ENCODE data around the gene OR10G3.

The OR10G3 gene

DNA sequence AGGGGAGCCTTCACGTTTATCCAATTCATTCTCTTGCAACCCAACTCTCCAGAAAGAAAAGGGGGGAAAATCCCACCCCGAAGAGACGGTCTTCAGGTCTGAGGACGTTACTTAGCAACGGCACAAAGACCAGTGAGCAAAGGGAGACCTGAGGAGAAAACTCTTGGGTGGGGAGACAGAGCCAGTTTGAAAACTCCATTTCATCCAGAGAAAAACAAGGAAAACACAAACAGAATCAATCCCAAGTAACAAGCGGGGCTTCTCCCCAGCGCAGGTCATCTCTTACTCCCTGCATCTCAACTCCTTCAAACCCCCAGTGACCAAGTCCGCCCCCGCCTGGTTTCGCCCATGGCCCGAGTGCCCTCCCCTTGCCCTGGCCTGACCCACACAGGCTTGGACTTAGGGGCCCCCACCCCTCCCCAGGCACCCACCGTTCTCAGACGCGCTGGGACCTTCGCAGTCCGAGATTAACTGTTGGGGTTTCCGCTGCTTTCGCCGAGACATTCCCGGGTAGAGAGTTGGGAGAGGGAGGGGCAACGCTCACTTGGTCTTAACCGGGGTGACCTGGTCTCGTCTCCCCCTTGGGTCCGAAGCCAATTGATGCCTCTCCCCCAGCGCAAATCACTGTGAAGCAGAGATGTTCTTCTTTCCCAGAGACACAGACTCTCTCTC lies 43.3 kb downstream of the OR10G3 start:
- no peak for FAIRE-seq
- no peak for DNase-seq (ENCODE audit: extremely low spot score, insufficient read length, low read depth)

DNA sequence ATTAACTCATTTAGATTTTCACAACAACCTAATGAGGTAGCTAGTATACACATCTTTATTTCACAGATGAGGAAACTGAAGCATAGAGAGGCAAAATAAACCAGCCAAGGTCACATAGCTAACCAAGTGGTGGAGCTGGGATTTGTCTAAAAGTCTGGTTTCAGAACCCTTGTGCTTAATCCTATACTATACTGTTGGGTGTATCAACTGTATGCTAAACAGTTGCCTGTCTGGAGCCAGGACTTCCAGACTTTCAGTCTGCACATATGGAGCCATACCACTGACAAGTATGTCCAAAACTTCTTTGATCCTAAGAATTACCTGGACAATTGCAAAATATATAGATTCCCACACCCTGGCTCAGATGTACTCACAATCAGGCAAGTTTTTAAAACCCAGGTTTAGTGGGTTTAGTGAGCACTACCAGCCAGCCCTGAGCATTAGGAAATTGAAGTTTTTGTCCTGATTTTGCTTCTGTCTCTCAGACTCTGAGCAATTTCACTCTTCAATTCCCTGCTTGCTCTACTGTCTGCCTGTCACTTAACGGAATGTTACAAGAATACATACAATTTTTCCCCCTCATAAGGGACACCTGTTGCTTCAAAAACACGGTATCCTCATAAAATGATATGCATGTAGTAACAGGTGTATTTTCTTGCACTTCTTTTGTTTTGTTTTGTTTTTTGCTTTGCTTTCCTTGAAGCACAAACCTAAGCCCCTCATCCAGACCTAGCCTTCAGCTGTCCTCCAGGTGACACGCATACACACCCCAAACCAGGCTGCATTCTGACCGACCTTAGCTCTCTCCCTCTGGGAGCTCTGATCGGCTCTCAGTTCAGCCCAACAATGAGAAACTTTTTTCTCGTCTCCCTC lies 44.1 kb downstream of the OR10G3 start:
- DNase-seq (ENCODE audit: extremely low spot score, insufficient read length, low read depth) (no peak), FAIRE-seq (no peak)

- FAIRE-seq (no peak), DNase-seq (ENCODE audit: extremely low spot score, insufficient read length, low read depth) (no peak)
Measured at GRCh38 chr14:21534576-21534975, 45.3 kb downstream of the OR10G3 start.

GRCh38 chr14:21533294-21533693 lies 46.6 kb downstream of the OR10G3 start:
- no peak for FAIRE-seq

GRCh38 chr14:21529515-21529914 lies 50.4 kb downstream of the OR10G3 start:
- DNase-seq (ENCODE audit: extremely low spot score, insufficient read length, low read depth), result no peak
- no peak for FAIRE-seq

More at GRCh38 chr14:21533294-21533693, 46.6 kb downstream of the OR10G3 start:
- DNase-seq (ENCODE audit: extremely low spot score, insufficient read length, low read depth), result no peak

DNA sequence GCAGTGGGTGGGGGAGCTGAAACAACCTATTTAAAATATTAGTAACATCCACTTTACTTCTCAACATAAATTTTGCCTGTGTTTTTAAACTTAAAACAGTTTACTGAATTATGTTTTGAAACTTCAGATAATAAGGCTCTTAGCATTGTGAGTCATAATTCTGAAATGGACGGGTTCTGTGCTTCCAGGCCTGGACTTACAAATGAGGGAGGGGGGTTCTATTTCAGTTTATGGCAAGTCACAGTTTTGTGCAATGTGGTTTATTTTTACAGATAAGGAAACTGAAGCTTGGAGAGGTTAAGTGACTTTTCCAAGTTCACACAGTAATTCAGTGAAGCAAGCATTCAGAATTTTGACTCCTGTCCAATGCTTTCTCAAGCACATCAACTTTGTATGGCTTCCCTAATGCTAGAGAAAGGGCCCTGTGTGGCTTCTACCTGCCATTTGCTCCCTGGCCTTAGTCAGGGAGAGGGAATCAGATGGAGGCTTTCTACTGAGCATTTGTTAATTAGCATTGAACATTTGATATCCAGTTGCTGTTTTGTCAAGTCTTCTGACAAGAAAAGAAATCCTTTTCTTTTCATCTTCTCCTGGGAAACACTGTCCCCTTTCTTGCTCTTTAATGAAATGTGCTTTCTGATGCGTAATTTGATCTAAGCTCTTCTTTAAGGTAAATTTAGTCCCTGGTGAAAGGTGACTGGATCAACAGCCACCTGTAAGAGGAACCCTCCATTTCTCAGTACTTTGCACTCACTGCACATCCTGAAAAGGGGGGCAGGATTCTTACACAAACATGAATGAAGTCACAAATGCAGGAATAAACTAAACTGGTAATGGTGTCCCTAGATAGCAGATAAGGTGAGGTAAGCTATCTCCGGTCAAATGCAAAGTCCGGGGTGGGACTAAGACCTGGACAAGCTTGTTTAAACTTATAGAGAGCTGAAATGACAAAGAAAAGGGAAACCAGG lies 51.2 kb downstream of the OR10G3 start:
- no peak for FAIRE-seq
- DNase-seq (ENCODE audit: extremely low spot score, insufficient read length, low read depth), result no peak

- no peak for DNase-seq (ENCODE audit: extremely low spot score, insufficient read length, low read depth)
- FAIRE-seq, result no peak
Measured at GRCh38 chr14:21527318-21527679, 52.6 kb downstream of the OR10G3 start.

DNA sequence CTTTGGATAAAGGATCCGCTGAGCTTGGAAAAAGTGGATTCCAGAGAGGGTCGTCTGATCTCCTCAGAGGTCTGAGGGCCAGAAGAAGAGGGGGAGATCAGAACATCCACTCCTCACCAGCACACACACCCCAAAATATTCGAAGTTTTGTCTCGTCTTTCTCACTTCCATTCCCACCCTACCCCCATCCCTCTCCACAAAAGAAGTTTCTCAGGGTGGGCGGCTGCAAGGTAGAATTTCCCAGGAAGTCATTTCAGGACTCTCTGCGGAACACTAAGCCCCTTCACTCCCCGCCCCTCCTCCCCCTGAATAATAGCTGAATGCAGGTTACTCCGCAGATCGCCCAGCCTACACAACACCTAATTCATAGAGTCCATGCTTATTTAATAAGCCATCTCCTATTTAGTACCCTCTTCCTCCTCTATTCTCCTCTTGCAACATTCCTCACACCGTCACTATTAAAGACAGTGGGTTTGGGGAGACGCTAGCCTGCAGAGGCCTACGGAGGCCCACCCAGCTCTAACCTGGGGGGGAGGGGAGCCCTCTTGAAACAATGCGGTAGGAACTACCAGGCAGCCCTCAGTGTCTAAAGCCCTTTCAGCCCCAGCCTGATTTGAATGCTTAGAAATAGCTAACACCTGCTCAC lies 53.1 kb downstream of the OR10G3 start:
- no peak for DNase-seq (ENCODE audit: extremely low spot score, insufficient read length, low read depth)
- FAIRE-seq, result no peak

- FAIRE-seq (peak; percentile 48), DNase-seq (ENCODE audit: extremely low spot score, insufficient read length, low read depth) (no peak)
Measured at GRCh38 chr14:21525962-21526671, 53.8 kb downstream of the OR10G3 start, which contains the start of gene SALL2. Gene SALL2, minus strand, starts transcription at chr14:21526346. Its CDS starts 219 bp downstream, at chr14:21526127.

DNA sequence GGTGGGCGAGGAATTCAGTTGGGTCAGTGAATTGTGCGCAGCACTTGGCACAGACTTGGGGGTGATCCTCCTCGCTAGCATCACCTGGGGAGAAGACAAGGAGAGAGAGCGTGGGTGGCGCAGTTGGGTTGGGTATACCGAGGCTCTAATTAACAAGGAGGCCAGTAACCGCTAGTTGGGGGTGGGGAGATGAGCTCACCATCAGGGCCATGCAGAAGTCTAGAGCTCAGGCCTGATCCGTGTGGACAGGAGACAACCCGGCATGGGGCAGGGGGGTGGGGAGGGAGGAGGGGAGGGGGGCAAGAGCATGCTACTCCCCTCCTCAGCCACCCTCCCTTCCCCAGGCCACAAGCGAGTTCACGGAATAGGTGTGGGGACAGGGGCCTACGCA lies 54.3 kb downstream of the OR10G3 start:
- no peak for DNase-seq (ENCODE audit: extremely low spot score, insufficient read length, low read depth)
- no peak for FAIRE-seq

DNA sequence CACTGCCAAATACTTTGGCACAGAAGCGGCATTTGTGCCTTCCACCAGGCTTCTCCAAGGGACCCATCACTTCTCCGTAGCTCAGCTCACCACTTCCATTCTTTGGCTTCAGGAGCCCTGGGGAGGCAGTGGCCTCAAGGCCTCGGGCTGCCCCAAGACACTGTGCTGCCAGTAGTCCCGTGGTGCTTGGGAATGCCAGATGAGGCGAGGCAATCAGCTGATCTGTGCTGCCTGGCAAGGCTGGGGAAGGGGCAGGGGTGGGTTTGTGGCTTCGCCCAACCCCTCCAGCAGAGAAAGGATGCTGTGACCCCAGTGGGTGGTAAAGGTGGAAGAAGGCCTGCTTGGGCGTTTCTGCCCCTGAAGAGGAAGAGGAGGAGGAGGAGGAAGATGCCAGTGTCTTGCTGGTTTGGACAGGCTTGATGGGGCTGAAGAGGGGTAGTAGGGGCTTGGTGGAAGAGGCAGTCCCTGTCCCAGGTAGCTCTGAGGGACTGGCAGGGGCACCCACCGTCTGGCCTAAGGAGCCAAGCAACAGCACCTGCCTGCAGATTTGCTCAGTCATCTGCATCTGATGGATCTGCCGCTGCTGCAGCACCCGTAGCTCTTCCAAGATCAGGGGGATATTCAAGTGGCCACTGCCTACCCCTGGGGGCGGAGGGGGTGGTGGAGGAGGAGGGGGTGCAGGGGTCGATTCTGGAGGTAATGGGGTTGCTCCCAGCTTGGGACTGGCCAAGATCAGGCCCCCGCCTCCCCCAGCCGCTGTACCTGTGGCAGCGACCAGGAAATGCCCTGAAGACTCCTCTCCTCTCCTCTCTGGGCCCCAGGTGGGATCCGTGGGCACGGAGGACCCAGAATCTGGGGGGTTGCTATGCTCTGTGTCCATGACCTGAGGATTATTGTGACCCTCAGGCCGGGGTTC lies 55.0 kb downstream of the OR10G3 start:
- FAIRE-seq (no peak), DNase-seq (ENCODE audit: extremely low spot score, insufficient read length, low read depth) (no peak)

- no peak for FAIRE-seq
Measured at GRCh38 chr14:21523203-21523602, 56.7 kb downstream of the OR10G3 start.

GRCh38 chr14:21521501-21521900 lies 58.4 kb downstream of the OR10G3 start:
- DNase-seq (ENCODE audit: extremely low spot score, insufficient read length, low read depth), result no peak
- FAIRE-seq, result no peak

More at GRCh38 chr14:21523203-21523602, 56.7 kb downstream of the OR10G3 start:
- no peak for DNase-seq (ENCODE audit: extremely low spot score, insufficient read length, low read depth)

GRCh38 chr14:21520767-21521166 lies 59.1 kb downstream of the OR10G3 start:
- FAIRE-seq (no peak), DNase-seq (ENCODE audit: extremely low spot score, insufficient read length, low read depth) (no peak)

DNA sequence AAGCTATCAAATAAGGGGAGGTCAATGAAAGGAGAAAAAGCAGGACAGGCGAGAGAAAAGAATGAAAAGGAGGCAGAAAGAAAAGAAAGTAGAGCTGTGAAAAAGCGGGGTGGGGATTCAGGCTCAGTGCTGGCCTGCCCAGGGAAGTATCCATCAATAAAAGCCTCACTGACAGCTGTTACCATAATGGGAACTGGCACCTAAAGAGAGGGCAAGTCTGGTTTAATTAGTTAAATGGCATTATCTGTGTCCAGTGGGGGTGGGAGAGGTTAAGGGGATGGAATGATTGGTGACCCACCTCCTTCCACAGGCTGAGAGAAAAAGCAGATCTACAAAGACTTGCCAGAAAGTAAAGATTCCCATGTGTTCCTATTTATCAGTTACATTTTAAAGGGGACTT lies 61.2 kb downstream of the OR10G3 start:
- no peak for FAIRE-seq
- DNase-seq (ENCODE audit: extremely low spot score, insufficient read length, low read depth), result no peak
